ENCODE data around the gene FOXL3.

The FOXL3 gene

GRCh38 chr7:271266-272107, 18.5 kb upstream of the FOXL3 start:
- Histone ChIP-seq H3K27ac (ENCODE audit: low read depth, low read length) (no peak overlapping the region), H3K9ac (ENCODE audit: low read depth, low read length) (no peak overlapping the region), H3K27me3 (ENCODE audit: control insufficient read depth, insufficient read depth, low read length) (no peaks in the 10 kb centered on the region), H3K9me3 (ENCODE audit: control insufficient read depth, insufficient read depth, low read length) (peaks cover 48% of the 10 kb centered on the region), H3K4me3 (ENCODE audit: low read depth, low read length) (no peak overlapping the region), H3K36me3 (ENCODE audit: control insufficient read depth, insufficient read depth, low read length) (no peaks in the 10 kb centered on the region), H3K4me1 (ENCODE audit: control insufficient read depth, insufficient read depth, low read length) (no peaks in the 10 kb centered on the region)

- Histone ChIP-seq H3K9me3 (ENCODE audit: control insufficient read depth, insufficient read depth, low read length) (peaks cover 48% of the 10 kb centered on the region), H3K27ac (ENCODE audit: low read depth, low read length) (no peak overlapping the region), H3K27me3 (ENCODE audit: control insufficient read depth, insufficient read depth, low read length) (no peaks in the 10 kb centered on the region), H3K4me1 (ENCODE audit: control insufficient read depth, insufficient read depth, low read length) (no peaks in the 10 kb centered on the region), H3K36me3 (ENCODE audit: control insufficient read depth, insufficient read depth, low read length) (no peaks in the 10 kb centered on the region), H3K9ac (ENCODE audit: low read depth, low read length) (no peak overlapping the region), H3K4me3 (ENCODE audit: low read depth, low read length) (no peak overlapping the region)
These were observed 17.8 kb upstream of the FOXL3 start for GRCh38 chr7:272108-272615.

GRCh38 chr7:272631-273030, 17.3 kb upstream of the FOXL3 start:
- H3K9me3 ChIP-seq (ENCODE audit: control insufficient read depth, insufficient read depth, low read length) = peaks cover 48% of the 10 kb centered on the region
- H3K9ac ChIP-seq (ENCODE audit: low read depth, low read length) = no peak overlapping the region

GRCh38 chr7:273327-273726, 16.6 kb upstream of the FOXL3 start:
- Histone ChIP-seq H3K27me3 (ENCODE audit: control insufficient read depth, insufficient read depth, low read length) (no peaks in the 10 kb centered on the region), H3K27ac (ENCODE audit: low read depth, low read length) (no peak overlapping the region), H3K4me1 (ENCODE audit: control insufficient read depth, insufficient read depth, low read length) (no peaks in the 10 kb centered on the region), H3K36me3 (ENCODE audit: control insufficient read depth, insufficient read depth, low read length) (no peaks in the 10 kb centered on the region), H3K9ac (ENCODE audit: low read depth, low read length) (no peak overlapping the region), H3K4me3 (ENCODE audit: low read depth, low read length) (no peak overlapping the region), H3K9me3 (ENCODE audit: control insufficient read depth, insufficient read depth, low read length) (peaks cover 44% of the 10 kb centered on the region)

More at GRCh38 chr7:272631-273030, 17.3 kb upstream of the FOXL3 start:
- no peak overlapping the region for H3K27ac ChIP-seq (ENCODE audit: low read depth, low read length)
- no peak overlapping the region for H3K4me3 ChIP-seq (ENCODE audit: low read depth, low read length)
- H3K27me3 ChIP-seq (ENCODE audit: control insufficient read depth, insufficient read depth, low read length) = no peaks in the 10 kb centered on the region
- H3K36me3 ChIP-seq (ENCODE audit: control insufficient read depth, insufficient read depth, low read length) = no peaks in the 10 kb centered on the region
- no peaks in the 10 kb centered on the region for H3K4me1 ChIP-seq (ENCODE audit: control insufficient read depth, insufficient read depth, low read length)

GRCh38 chr7:274266-274665, 15.7 kb upstream of the FOXL3 start:
- Histone ChIP-seq H3K27me3 (ENCODE audit: control insufficient read depth, insufficient read depth, low read length) (no peaks in the 10 kb centered on the region), H3K9ac (ENCODE audit: low read depth, low read length) (no peak overlapping the region), H3K36me3 (ENCODE audit: control insufficient read depth, insufficient read depth, low read length) (no peaks in the 10 kb centered on the region), H3K4me1 (ENCODE audit: control insufficient read depth, insufficient read depth, low read length) (no peaks in the 10 kb centered on the region), H3K4me3 (ENCODE audit: low read depth, low read length) (no peak overlapping the region), H3K9me3 (ENCODE audit: control insufficient read depth, insufficient read depth, low read length) (peaks cover 44% of the 10 kb centered on the region), H3K27ac (ENCODE audit: low read depth, low read length) (no peak overlapping the region)

GRCh38 chr7:276230-276835, 13.6 kb upstream of the FOXL3 start:
- H3K27me3 ChIP-seq (ENCODE audit: control insufficient read depth, insufficient read depth, low read length) = no peaks in the 10 kb centered on the region
- no peak overlapping the region for H3K4me3 ChIP-seq (ENCODE audit: low read depth, low read length)
- H3K36me3 ChIP-seq (ENCODE audit: control insufficient read depth, insufficient read depth, low read length) = no peaks in the 10 kb centered on the region
- no peak overlapping the region for H3K9ac ChIP-seq (ENCODE audit: low read depth, low read length)
- H3K27ac ChIP-seq (ENCODE audit: low read depth, low read length) = no peak overlapping the region
- peaks cover 35% of the 10 kb centered on the region for H3K9me3 ChIP-seq (ENCODE audit: control insufficient read depth, insufficient read depth, low read length)
- no peaks in the 10 kb centered on the region for H3K4me1 ChIP-seq (ENCODE audit: control insufficient read depth, insufficient read depth, low read length)

GRCh38 chr7:277228-277627, 12.7 kb upstream of the FOXL3 start:
- Histone ChIP-seq H3K9ac (ENCODE audit: low read depth, low read length) (no peak overlapping the region), H3K4me1 (ENCODE audit: control insufficient read depth, insufficient read depth, low read length) (no peaks in the 10 kb centered on the region), H3K4me3 (ENCODE audit: low read depth, low read length) (no peak overlapping the region), H3K27me3 (ENCODE audit: control insufficient read depth, insufficient read depth, low read length) (no peaks in the 10 kb centered on the region), H3K27ac (ENCODE audit: low read depth, low read length) (no peak overlapping the region), H3K9me3 (ENCODE audit: control insufficient read depth, insufficient read depth, low read length) (peaks cover 30% of the 10 kb centered on the region), H3K36me3 (ENCODE audit: control insufficient read depth, insufficient read depth, low read length) (no peaks in the 10 kb centered on the region)

- Histone ChIP-seq H3K4me3 (ENCODE audit: low read depth, low read length) (no peak overlapping the region), H3K36me3 (ENCODE audit: control insufficient read depth, insufficient read depth, low read length) (no peaks in the 10 kb centered on the region), H3K9ac (ENCODE audit: low read depth, low read length) (no peak overlapping the region), H3K4me1 (ENCODE audit: control insufficient read depth, insufficient read depth, low read length) (no peaks in the 10 kb centered on the region), H3K27ac (ENCODE audit: low read depth, low read length) (no peak overlapping the region), H3K27me3 (ENCODE audit: control insufficient read depth, insufficient read depth, low read length) (no peaks in the 10 kb centered on the region), H3K9me3 (ENCODE audit: control insufficient read depth, insufficient read depth, low read length) (peaks cover 26% of the 10 kb centered on the region)
These were observed 11.9 kb upstream of the FOXL3 start for GRCh38 chr7:278081-278480.

GRCh38 chr7:279821-280220, 10.1 kb upstream of the FOXL3 start:
- H3K4me1 ChIP-seq (ENCODE audit: control insufficient read depth, insufficient read depth, low read length) = no peaks in the 10 kb centered on the region
- H3K27me3 ChIP-seq (ENCODE audit: control insufficient read depth, insufficient read depth, low read length) = no peaks in the 10 kb centered on the region
- H3K36me3 ChIP-seq (ENCODE audit: control insufficient read depth, insufficient read depth, low read length) = no peaks in the 10 kb centered on the region
- no peak overlapping the region for H3K9ac ChIP-seq (ENCODE audit: low read depth, low read length)
- peaks cover 17% of the 10 kb centered on the region for H3K9me3 ChIP-seq (ENCODE audit: control insufficient read depth, insufficient read depth, low read length)
- H3K27ac ChIP-seq (ENCODE audit: low read depth, low read length) = no peak overlapping the region
- H3K4me3 ChIP-seq (ENCODE audit: low read depth, low read length) = no peak overlapping the region

GRCh38 chr7:280461-280860, 9.5 kb upstream of the FOXL3 start:
- Histone ChIP-seq H3K9ac (ENCODE audit: low read depth, low read length) (no peak overlapping the region), H3K4me3 (ENCODE audit: low read depth, low read length) (no peak overlapping the region), H3K27ac (ENCODE audit: low read depth, low read length) (no peak overlapping the region), H3K4me1 (ENCODE audit: control insufficient read depth, insufficient read depth, low read length) (no peaks in the 10 kb centered on the region), H3K36me3 (ENCODE audit: control insufficient read depth, insufficient read depth, low read length) (no peaks in the 10 kb centered on the region), H3K9me3 (ENCODE audit: control insufficient read depth, insufficient read depth, low read length) (peaks cover 11% of the 10 kb centered on the region), H3K27me3 (ENCODE audit: control insufficient read depth, insufficient read depth, low read length) (no peaks in the 10 kb centered on the region)

GRCh38 chr7:281637-282036, 8.3 kb upstream of the FOXL3 start:
- H3K36me3 ChIP-seq (ENCODE audit: control insufficient read depth, insufficient read depth, low read length) = no peaks in the 10 kb centered on the region
- H3K27ac ChIP-seq (ENCODE audit: low read depth, low read length) = no peak overlapping the region
- H3K4me3 ChIP-seq (ENCODE audit: low read depth, low read length) = no peak overlapping the region
- H3K9me3 ChIP-seq (ENCODE audit: control insufficient read depth, insufficient read depth, low read length) = peaks cover under 1% of the 10 kb centered on the region; the same call in 1 of the 2 replicates
- H3K4me1 ChIP-seq (ENCODE audit: control insufficient read depth, insufficient read depth, low read length) = no peaks in the 10 kb centered on the region
- no peak overlapping the region for H3K9ac ChIP-seq (ENCODE audit: low read depth, low read length)
- H3K27me3 ChIP-seq (ENCODE audit: control insufficient read depth, insufficient read depth, low read length) = peaks cover 8% of the 10 kb centered on the region; the same call in 1 of the 2 replicates
